NCI-H2029 treated with DMSO at 0.1 percent for 48 hours (cell line): ENCODE results near the gene ACP2.

Source experiments
- DNase-seq: peaks from one replicate; lab custom pipeline; 2025; lab: John Stamatoyannopoulos, UW

Gene ACP2, protein sequence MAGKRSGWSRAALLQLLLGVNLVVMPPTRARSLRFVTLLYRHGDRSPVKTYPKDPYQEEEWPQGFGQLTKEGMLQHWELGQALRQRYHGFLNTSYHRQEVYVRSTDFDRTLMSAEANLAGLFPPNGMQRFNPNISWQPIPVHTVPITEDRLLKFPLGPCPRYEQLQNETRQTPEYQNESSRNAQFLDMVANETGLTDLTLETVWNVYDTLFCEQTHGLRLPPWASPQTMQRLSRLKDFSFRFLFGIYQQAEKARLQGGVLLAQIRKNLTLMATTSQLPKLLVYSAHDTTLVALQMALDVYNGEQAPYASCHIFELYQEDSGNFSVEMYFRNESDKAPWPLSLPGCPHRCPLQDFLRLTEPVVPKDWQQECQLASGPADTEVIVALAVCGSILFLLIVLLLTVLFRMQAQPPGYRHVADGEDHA

DNA sequence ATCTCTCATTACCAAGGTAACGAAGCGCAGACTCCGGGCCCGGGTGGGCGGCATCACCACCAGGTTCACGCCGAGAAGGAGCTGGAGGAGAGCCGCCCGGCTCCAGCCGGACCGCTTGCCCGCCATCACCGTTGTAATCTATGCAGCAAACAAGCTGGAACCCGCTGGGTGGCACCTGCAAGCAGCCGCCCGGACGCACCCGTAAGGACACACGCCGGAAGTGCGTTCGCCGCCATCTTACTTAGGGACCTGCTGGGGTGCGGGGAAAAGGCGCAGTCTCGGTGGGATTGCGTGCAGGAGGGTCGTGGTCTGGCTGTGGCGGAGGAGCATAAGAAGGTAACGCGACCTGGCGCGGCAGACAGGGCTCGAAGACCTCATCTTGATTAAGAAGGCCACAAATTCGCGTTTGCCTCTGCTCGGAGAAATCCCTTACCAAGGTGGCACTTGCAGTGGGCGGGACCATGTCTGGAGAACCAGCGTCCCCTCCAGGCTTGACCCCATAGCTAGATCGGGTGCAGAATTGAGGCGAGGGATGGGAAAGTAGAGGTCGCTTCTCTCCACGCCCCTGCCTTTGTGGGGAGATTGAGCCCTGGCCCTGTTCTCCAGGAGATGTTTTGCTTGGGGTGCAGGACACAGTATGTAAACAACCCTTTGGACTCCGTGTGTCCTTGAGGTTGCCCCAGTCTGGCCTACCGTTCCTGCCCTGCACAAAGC is at the start of gene ACP2:
Gene ACP2 (minus strand): TSS at position 151 of the 714 bp plus-strand sequence. CDS start 25 bp downstream, at position 126.
- peak; percentile 64 for DNase-seq

DNA sequence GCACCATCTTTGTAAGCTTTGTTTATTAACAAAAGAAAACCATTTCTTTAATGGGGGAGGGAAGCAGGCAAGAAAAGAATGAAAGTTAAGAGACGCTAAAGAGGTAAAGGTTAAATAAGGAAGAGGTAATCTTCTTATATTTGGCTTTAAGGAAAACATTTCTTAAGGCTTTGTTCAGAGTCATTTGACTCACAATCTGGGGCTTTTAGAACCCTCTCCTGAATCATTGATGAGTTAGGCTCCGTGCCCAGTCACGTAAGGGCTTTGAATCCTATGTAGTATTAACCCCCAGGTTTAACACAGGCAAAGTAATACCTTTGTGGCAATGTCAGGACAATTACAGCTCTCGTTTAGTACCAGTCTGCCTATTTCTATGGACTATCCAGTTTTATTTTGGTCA is 47.4 kb upstream of the ACP2 start:
- DNase-seq = no peak

DNA sequence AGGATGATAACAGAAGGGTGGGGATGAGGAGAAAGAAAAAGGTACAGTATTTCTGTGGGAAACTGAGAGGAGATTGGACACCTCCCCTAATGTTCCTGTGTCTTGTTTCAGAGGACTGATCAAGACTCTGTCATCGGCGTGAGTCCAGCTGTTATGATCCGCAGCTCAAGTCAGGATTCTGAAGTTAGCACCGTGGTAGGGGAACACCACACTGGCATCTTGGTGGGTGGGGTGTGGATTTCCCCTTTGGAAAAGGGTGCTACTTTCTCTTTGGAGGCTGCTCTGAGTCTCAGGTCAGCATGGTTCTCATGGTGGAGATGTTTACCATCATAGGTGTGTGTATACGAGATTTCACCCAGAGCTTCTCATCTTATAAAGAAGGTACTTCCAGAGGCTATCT is 46.8 kb upstream of the ACP2 start:
- no peak for DNase-seq

DNA sequence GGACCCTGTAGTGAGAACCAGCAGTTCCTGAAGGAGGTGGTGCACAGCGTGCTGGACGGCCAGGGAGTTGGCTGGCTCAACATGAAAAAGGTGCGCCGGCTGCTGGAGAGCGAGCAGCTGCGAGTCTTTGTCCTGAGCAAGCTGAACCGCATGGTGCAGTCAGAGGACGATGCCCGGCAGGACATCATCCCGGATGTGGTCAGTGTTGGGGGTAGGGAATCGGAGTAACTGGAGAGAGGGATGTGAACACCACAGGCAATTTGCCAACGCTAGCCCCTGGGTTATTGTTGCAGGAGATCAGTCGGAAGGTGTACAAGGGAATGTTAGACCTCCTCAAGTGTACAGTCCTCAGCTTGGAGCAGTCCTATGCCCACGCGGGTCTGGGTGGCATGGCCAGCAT is 41.2 kb upstream of the ACP2 start:
- DNase-seq = no peak

- DNase-seq = no peak
These were observed 39.5 kb upstream of the ACP2 start for GRCh38 chr11:47288066-47288465.

GRCh38 chr11:47285969-47286770 is 37.6 kb upstream of the ACP2 start:
- DNase-seq = no peak

- DNase-seq = no peak
These were observed 35.5 kb upstream of the ACP2 start for GRCh38 chr11:47284151-47284550.

- no peak for DNase-seq
These were observed 33.8 kb upstream of the ACP2 start for GRCh38 chr11:47282462-47282861.

DNA sequence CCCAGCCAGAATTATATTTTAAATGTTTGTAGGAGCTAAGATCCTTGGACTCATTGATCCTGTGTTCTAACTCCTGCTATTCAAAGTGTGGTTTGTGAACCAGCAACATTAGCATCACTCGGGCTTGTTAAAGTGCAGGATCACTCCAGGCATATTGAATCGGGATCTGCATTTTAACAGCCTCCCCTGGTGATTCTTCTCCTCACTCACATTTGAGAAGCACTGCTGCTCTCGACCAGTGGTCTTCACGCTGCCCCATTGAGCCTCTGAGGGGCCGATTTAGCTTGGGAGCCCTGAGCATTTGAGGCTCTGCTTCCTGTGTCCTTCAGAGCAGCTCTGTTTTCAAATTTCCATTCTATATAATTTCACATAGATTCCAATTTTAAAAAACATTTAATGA is 32.2 kb upstream of the ACP2 start:
- no peak for DNase-seq

DNA sequence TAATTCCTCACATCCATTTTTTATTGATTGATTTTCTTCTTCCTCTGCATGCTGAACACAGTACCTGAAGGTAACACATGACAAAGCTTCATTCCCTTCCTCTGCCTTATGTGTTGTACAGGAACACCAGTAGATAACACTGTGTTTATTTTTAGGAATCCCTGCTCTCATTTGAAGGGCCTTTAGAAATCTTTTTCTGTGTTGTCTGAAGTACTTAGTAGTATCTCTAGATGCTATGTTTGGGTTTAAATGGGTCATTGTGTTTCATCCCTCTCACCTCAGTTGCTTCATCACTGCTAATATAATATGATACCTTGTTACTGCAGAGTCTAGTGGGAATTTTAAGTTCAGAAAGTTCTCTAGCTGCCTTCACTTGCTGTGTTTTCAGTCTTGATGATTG is 31.5 kb upstream of the ACP2 start:
- DNase-seq = no peak

GRCh38 chr11:47278769-47279168 is 30.2 kb upstream of the ACP2 start:
- DNase-seq = no peak

GRCh38 chr11:47278058-47278457 is 29.4 kb upstream of the ACP2 start:
- DNase-seq = no peak

DNA sequence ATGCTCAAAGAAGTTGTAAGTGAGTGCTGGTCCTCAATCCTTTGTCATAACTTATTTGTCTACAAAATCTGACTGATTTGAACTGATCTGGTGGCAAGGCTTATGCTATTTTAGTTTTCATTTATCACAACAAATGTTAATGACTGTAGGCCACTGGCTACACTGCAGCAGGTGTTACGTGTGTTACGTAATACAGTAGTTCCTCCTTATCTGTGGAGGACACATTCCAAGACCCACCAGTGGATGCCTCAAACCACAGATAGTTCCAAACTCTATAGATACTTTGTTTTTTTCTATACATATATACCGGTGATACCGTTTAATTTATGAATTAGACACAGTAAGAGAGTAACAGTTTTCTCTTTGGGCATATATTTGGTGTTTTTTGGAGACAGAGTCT is 28.3 kb upstream of the ACP2 start:
- DNase-seq = no peak

GRCh38 chr11:47274495-47275235 is 26.1 kb upstream of the ACP2 start:
- no peak for DNase-seq

GRCh38 chr11:47272706-47273105 is 24.1 kb upstream of the ACP2 start:
- no peak for DNase-seq

DNA sequence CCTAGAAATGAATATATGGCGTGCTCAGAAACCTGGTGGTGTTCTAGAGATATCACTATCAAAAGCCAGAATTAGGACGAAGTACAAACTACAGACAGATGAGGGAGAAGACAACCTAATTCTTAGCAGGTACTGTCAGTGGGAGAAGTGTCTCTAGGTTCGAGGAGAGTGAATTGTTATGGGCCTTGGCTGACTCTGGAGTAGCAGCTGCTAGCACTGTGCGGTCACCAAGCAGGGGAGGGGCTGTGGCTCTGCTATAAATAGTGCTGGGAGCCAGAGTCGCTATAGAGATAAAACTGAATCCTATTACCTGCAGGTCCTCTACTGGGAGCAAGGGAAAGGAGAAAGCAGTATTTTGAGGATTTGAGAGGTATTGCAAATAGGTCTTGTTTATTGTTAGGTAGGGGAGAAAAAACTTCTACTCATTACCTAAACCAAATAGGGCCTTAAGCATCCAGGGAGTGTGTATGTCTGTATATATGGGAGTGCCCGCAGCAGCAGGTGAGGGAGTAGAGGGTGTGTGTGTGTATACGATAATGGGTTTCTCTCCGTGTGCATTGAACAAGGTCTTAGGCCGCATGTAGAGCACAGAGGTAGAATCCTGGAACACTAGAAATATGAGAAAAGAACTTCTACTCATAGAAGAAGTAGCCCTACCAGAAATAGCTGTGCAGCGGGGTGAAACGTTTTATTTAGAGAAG is 23.5 kb upstream of the ACP2 start:
- peak; percentile 29 for DNase-seq

GRCh38 chr11:47271328-47271727 is 22.7 kb upstream of the ACP2 start:
- DNase-seq = no peak

DNA sequence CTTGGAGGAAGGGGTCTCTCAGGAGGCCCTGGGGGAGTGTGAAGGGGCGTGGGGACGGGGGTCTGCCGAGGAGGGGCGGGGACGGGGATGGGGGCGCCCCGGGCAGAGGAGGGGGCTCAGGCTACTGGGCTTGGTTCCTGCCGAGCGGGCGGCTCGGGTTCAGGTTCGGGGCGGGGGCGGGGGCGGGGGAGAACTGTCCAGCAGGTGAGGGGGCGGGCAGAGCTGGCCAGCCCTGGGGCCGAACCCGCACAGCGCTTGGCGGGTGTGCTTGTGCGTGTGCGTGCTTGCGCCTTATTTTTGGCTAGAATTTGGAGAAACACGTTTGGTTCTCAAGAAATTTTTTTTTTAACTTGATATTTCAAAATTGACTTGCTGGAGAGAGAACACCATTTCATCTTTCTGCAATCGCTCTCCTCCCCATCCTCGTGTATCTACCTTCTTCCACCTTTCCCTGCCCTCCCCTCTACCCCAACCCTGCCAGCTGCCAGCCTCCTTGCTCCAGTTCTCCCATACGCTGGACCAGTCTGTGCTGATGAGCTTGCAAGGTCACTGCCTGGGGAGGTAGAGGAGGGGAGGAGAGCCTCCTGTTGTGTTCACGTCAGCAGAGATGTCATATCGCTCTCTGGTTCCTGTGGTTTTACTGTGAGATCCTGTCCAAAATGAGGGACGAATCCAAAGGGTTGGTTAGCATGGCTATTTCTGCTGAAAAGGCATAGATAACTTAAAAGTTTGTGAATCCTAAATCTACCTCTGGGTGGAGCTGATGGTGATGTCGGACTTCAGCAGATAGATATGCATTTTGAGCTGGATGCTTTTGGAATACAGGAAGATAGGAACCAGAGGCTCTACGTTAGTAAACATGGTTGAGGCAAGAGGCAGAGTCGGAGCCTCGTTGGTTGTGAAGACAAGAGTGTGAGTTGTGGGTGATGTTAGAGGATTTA is 22.0 kb upstream of the ACP2 start:
- DNase-seq = no peak

DNA sequence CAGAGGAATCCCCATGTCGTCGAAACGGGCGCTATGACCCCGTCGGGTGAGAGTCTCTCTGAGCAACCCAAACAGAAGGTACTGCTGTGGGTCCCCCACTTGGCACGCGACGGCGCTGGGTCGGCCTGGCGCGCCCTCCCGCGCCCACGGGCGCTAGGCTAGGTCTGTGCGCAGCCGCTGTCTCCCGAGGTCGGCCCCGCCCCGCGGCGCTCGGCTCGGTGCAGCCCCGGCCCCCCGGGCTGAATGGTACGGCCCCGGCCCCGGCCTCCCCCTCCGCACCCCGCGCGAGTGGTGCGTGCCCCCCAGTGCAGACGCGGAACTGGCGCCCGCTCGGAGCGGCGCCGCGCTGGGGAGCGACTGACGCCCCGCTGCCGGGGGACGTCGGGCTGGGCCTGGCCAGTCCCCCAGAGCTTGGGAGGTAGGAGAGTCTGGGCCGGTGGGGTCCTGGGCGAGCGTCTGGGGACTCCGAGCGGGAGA is 21.3 kb upstream of the ACP2 start, which contains the start of gene MADD:
Gene MADD (plus strand): TSS at position 305 of the 477 bp plus-strand sequence.
- peak; percentile 74 for DNase-seq
